Endometrial microvascular endothelial cells (primary cell): ENCODE results near the gene NUDT13. TPM values are rescaled to one million over a fixed set of nuclear protein-coding genes. Genes with fewer than 3 reads are reported as not detected.

ENCODE experiments used
- in situ Hi-C: cut with HindIII; loops from 2 replicates; pipeline ENCODE4 v1.10.0; 2017; ENCODE audit warnings: low sequenced_read_pairs, low pct_unique_long_range_greater_than_20kb; ENCODE audit errors: inconsistent ontology term
- total RNA-seq: library from RNA; depleted of rRNA; stranded (reverse); fragments of >200 nt; gene quantifications from one replicate; pipeline ENCODE4 v1.2.3, GENCODE V29; 2015; ENCODE audit errors: inconsistent ontology term

NUDT13 gene
- 0.74 TPM for total RNA-seq

GRCh38 chr10:73110345-73110849, at the start of gene NUDT13:
TSS of gene NUDT13 (plus strand) at chr10:73110455. CDS start at chr10:73114366, 3,911 bp downstream.
- in situ Hi-C loops = no loop called here

GRCh38 chr10:73060738-73061635, 49.3 kb upstream of the NUDT13 start:
- in situ Hi-C loops = no loop called here

GRCh38 chr10:73061743-73062142, 48.5 kb upstream of the NUDT13 start:
- in situ Hi-C loops = no loop called here

GRCh38 chr10:73065441-73065840, 44.8 kb upstream of the NUDT13 start:
- in situ Hi-C loops = no loop called here

GRCh38 chr10:73073627-73074026, 36.6 kb upstream of the NUDT13 start:
- in situ Hi-C loops = no loop called here

- in situ Hi-C loops = no loop called here
These were observed 34.4 kb upstream of the NUDT13 start for GRCh38 chr10:73075829-73076228.

GRCh38 chr10:73076360-73077183, 33.7 kb upstream of the NUDT13 start:
- in situ Hi-C loops = no loop called here

GRCh38 chr10:73079779-73080541, 30.3 kb upstream of the NUDT13 start:
- in situ Hi-C loops = no loop called here

GRCh38 chr10:73083221-73083620, 27.0 kb upstream of the NUDT13 start:
- in situ Hi-C loops = no loop called here

- in situ Hi-C loops = no loop called here
These were observed 26.0 kb upstream of the NUDT13 start for GRCh38 chr10:73084209-73084608.

GRCh38 chr10:73086816-73087215, 23.4 kb upstream of the NUDT13 start:
- in situ Hi-C loops = no loop called here

GRCh38 chr10:73088304-73088703, 22.0 kb upstream of the NUDT13 start:
- in situ Hi-C loops = no loop called here

GRCh38 chr10:73092830-73093229, 17.4 kb upstream of the NUDT13 start:
- in situ Hi-C loops = no loop called here

- in situ Hi-C loops = no loop called here
These were observed 16.1 kb upstream of the NUDT13 start for GRCh38 chr10:73093922-73094850.

GRCh38 chr10:73094986-73095480, 15.2 kb upstream of the NUDT13 start:
- in situ Hi-C loops = loop anchor here (5.0 kb wide), 1 partner anchor 42 kb away; no protein-coding TSS in a partner anchor

- in situ Hi-C loops = loop anchor here (5.0 kb wide), 1 partner anchor 42 kb away; no protein-coding TSS in a partner anchor
These were observed 14.7 kb upstream of the NUDT13 start for GRCh38 chr10:73095481-73096021.

GRCh38 chr10:73096041-73096448, 14.2 kb upstream of the NUDT13 start:
- in situ Hi-C loops = loop anchor here (5.0 kb wide), 1 partner anchor 41 kb away; no protein-coding TSS in a partner anchor
